C4-2B (cell line): ENCODE data around the gene GRM4.

ENCODE experiments used
- CTCF ChIP-seq: fragments of 450-650 bp; conservative IDR thresholded peaks from 2 replicates; pipeline ENCODE4 v1.5.1; 2017; ENCODE audit warnings: mild to moderate bottlenecking
- ZFX ChIP-seq: fragments of 450-650 bp; IDR thresholded peaks from 2 replicates; pipeline ENCODE4 v1.6.1; 2017

GRCh38 chr6:34174846-34175399 lies 29.0 kb upstream of the GRM4 start:
- TF ChIP-seq CTCF (no peak), ZFX (no peak)
